ENCODE measurements around the gene AEN.

- TF ChIP-seq POLR2AphosphoS5 (IDR thresholded peaks at IDR 0.05; ENCODE audit: low read depth, low read length) (no peak), TAF1 (IDR thresholded peaks at IDR 0.05; ENCODE audit: borderline replicate concordance, insufficient read depth, low read length) (no peak), SIN3A (IDR thresholded peaks at IDR 0.05; ENCODE audit: borderline replicate concordance, insufficient read depth, low read length) (no peak)
- TF ChIP-seq, protein P1, sequence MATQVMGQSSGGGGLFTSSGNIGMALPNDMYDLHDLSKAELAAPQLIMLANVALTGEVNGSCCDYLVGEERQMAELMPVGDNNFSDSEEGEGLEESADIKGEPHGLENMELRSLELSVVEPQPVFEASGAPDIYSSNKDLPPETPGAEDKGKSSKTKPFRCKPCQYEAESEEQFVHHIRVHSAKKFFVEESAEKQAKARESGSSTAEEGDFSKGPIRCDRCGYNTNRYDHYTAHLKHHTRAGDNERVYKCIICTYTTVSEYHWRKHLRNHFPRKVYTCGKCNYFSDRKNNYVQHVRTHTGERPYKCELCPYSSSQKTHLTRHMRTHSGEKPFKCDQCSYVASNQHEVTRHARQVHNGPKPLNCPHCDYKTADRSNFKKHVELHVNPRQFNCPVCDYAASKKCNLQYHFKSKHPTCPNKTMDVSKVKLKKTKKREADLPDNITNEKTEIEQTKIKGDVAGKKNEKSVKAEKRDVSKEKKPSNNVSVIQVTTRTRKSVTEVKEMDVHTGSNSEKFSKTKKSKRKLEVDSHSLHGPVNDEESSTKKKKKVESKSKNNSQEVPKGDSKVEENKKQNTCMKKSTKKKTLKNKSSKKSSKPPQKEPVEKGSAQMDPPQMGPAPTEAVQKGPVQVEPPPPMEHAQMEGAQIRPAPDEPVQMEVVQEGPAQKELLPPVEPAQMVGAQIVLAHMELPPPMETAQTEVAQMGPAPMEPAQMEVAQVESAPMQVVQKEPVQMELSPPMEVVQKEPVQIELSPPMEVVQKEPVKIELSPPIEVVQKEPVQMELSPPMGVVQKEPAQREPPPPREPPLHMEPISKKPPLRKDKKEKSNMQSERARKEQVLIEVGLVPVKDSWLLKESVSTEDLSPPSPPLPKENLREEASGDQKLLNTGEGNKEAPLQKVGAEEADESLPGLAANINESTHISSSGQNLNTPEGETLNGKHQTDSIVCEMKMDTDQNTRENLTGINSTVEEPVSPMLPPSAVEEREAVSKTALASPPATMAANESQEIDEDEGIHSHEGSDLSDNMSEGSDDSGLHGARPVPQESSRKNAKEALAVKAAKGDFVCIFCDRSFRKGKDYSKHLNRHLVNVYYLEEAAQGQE (IDR thresholded peaks at IDR 0.05; ENCODE audit: insufficient read depth in 1 of 2, low read depth in 2 of 2, low read length in 2 of 2): no peak
These were observed 10.4 kb upstream of the AEN start for GRCh38 chr15:88610701-88611231.

Data from PFSK-1 (cell line).